ENCODE results near the gene ARHGAP10.

The ARHGAP10 gene

GRCh38 chr4:148004228-148004857 is 272.5 kb downstream of the ARHGAP10 start:
- no peak for DNase-seq

DNA sequence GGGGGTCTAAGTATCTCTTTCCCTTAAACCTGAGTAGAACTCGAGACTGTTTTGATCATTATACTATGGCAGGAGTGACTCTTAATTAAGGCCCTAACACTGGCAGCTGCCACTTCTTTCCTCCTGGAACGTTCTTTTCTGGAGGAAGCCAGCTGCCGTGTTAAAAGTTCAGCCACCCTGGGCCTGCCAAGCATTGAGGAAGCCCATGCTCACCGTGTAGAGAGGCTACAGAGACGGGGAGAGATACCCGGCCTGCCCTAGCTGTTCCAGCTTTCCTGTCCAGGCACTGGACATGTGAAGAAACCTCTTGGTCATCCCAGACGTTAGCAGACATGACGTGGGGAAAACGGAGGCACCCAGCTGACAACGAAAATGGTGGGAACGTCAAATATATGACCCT is 274.1 kb downstream of the ARHGAP10 start:
- DNase-seq: no peak

DNA sequence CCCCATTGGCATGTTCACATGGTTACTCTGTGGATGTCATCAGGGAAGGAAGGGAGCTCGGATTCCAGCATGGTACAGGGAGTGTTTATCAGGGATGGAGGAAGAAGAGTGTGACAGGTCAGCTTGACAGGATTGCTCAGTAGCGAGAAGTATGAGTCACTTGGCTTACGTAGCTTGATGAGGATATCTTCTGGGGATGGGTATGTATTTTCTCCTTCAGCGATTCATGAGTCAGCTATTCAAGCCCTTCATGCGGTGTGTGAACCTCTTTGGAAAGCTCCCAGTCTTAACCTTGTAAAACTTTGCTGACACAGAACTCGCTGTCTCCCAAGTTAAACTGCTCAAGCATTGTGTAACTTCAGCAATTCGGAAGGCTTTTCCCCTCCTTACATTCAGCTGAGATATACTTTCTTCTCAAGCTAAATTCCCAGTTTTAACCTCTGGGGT is 275.4 kb downstream of the ARHGAP10 start:
- DNase-seq: no peak

GRCh38 chr4:148007792-148008191 is 275.9 kb downstream of the ARHGAP10 start:
- DNase-seq: no peak

DNA sequence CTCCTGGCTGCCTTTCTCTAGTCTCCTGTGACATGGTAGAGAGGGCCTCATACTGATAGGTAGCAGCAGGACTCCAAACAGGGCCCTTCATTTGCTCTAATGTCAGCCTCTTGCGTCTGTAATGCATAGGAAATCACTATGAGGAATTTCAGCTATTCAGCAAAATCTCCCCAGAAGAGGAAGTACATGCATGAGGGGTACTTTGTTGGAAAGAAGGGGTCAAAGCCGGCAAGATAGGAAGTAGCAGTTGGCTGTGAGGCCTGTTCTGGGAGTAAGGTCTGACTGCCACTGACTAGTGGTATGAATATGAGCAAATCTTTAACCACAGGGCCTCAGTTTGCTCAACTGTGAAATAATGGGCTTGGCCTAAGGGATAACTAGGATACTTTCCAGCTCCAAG is 283.2 kb downstream of the ARHGAP10 start:
- no peak for DNase-seq

DNA sequence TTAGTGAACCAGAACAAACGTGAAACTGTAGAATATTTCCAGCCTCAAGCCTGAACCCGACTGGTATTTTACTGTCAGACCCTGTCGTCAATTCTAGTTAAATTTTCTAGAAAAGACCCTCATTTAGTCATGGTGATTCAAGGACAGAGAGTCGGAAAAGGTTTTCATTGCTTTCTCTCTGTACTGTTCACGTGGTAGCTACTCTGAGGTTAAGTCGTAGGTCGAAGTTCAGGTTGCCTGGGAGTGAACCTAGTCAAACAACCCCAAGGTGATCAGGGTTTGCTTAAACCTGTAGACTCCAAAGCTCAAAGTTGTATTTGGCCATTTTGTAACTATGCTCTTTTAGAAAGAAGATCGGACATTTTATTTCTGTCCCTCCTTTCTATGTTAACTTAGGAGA is 283.6 kb downstream of the ARHGAP10 start:
- DNase-seq: no peak

- DNase-seq: no peak
Measured at GRCh38 chr4:148016063-148016637, 284.3 kb downstream of the ARHGAP10 start.

DNA sequence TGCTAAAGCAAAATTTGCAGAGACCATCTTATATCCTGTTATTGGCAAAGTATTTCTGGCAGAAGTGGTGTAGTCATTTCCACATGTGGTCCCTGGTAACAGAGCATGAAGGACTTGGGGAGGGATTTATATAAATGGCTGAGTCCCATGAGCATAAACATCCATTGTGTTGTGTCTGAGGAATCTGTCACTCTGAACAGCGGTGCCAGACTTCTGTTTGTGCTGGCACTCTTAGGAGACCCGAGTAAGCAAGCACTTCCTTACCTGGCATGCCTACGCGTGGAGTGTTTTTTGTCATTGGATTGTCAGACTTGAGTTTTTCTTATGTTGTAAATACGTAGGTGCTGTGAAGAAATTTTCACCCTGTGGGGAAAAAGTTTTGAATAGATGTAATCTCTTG is 285.9 kb downstream of the ARHGAP10 start:
- DNase-seq: no peak

DNA sequence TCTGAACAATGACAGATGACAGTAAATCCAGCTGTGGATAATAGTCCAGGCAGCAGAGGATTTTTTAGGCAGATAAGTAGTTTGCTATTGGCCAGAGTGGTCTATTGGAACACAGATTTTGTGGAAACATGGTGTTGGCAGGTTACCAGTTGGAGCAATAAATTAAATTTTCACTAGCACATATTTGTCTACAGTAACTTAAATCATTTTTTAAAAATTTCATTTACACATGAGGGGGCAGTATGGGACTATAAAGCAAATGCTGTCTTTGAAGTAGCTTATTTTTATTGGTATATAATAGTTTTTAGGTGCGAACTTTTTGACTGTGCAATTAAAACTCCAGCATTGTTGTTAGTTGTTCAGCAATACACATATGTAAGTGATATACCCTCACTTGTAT is 289.8 kb downstream of the ARHGAP10 start:
- no peak for DNase-seq

DNA sequence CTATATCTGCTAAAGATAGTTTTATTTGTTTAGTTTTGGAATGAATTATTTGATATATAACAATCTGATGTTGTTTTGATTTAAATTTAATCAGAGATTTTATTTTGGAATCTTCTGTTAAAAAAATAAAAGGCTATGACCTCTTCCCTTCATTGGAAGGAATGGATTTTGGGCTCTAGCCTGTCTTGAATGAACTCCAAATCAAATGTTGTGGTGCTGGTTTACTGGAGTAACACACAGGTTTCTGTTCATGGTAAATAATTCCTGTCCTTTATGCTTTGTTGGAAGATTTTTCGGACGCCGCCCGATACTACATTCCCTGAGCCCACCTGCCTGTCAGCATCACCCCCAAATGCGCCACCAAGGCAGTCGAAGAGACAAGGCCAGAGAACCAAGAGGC is 291.1 kb downstream of the ARHGAP10 start:
- no peak for DNase-seq

DNA sequence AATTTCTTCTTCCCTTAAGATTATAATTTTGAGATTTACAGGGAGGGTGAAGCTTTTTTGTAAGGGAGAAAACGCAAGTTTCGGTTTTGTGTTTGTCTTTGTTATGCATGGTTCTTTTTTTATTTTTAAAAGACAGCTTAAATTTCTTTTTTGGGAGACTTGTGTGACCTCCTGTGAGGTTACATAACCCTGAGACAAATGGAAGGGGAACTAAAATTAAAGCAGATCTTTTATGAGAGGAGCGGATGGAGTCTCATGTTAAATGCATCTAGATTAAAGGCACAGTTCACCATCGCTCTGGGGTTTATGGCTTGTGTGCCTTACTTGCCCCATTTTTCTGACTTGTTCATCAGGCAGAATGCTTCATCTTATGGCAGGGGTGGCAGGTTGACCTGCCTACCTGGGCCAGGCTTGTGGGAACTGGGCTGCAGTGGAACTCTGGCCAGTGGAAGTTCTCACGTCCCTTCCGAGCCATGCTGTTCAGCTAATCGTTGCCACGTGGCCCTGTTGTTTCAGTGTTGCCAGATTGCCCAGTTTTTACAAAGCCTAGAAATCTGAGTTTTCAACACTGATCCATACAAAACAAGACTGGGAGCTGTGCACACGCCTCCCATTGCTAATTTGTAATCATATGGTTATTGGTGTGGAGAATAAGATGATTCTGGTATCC is 291.8 kb downstream of the ARHGAP10 start:
- no peak for DNase-seq

DNA sequence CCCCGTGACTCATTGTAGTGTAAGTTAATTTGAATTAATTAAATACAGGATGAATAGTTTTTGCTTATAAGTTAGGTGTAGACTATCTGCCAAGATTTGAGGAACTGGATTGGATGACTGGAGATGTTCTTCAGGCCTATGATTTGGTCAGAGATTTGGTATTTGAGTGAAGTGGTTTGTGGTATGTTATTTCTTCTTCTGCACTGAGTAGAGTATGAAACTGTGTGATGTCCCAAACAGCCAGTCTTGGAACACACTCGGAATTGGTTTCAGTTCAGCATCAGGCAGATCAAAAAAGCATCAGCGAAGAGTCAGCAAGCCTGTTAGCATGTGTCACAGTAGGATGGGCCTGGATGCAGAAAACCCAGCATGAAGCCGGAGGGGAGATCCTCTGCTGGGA is 294.1 kb downstream of the ARHGAP10 start:
- DNase-seq: no peak

GRCh38 chr4:148027201-148027600 is 295.3 kb downstream of the ARHGAP10 start:
- no peak for DNase-seq

- DNase-seq: no peak
Measured at GRCh38 chr4:148029781-148030180, 297.9 kb downstream of the ARHGAP10 start.

GRCh38 chr4:148030193-148030873 is 298.4 kb downstream of the ARHGAP10 start:
- no peak for DNase-seq

DNA sequence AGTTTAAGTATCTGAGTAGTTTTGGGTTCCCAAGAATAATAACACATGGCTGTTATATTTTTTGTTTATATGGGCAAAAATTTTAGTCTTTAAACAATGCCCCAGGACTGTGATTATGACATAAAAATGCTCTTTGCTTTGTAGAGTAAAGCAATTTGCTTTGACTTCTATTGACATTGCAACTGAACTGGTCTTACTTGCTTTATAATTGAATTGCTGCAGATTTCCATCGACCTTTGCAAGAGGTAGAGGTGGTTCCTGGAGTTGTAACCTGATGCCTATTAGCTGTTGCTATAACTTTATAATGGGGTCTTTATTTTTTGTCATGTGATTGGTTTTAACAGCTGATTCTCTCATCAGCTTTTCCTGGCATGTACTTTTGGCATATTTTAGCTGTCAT is 302.9 kb downstream of the ARHGAP10 start:
- no peak for DNase-seq

DNA sequence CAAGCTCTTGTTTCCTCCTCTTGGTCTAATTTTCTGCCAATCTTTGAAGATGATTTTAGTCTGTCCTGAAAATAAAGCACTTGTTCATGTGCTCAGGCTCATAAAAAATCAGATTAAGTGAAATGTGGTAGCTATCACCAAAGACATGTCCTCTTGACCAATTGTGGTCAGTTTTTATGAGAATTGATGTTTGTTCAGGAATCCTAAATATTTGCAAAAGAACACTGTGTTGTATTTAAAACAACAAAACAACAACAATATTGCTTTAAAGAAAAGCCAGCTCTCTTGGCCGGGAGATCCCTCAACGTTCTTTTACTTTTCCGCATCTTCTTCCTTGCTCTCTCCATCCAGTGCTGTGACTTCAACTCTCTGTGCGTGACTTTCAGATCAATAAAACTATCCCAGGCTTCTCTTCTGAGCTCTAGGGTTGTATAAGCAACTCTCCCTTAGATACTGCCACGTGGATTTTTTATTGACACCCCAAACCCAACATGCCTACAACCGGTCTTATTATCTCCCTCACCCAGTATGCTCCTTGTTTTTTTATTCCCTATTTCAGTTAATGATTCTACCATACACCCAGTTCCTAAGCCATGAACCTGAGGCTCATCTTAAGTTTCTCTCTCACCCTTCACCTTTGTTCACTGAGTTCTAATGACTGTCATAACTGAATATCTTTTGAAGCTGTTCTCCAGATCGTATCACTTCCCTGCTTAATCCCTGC is 309.9 kb downstream of the ARHGAP10 start:
- DNase-seq: no peak

- DNase-seq: no peak
Measured at GRCh38 chr4:148044089-148044911, 312.4 kb downstream of the ARHGAP10 start.

DNA sequence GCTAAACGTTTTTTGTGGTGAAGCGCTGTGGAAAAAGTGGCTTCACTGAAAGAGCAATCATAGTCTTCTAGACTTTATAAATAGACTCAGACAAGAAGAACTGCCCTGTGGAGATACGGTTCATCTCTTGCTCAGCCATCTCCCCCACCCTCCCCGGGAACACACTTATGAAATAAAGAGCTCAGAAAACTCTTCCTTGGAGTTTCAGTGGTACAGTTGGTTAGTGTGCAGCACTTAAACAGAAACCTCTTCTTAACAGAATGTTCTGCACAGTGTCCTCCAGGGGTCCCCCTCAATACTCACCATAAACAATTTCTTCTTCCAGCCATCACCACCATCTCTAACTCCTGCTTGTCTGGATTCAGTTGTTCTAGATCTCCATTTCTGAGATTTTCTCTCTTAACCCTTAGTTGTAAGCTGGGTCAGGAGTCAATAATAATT is 313.0 kb downstream of the ARHGAP10 start:
- no peak for DNase-seq

DNA sequence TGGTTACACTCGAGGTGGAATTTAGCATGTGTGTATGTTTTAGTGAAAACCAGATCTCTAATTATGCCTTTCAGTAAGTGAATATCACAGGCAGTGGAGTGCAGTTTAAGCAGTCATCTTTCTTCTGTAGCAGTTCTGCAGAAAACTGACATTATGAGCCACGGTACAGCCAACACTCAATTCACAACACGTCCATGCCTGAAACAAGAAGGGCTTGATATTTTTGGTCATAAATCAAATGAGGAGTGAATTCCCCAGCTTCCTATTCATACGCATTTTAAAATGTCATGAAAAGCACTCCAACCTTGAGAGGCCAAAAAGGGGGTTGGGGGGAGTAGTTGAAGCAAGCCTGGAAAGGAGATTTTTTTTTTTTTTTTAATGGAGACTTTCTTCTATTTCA is 316.7 kb downstream of the ARHGAP10 start:
- no peak for DNase-seq

DNA sequence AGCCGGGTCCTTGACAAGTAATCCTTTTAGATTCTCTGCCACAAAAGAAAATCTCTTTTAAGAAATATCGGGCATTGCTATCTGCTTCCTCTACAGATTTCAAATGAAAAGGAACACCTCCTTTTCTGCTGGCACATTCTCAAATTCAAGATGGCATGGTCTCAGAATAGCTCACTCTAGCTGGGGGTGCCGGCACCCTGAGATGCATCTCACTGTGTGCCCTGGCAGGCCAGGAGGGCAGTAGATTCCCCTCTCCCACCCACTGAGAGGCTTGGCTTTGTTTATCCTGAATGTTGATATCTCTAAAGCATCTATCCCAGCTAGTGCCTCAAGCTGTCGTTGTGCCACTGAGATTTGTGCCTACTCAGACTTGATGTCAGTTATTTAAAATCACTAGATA is 319.5 kb downstream of the ARHGAP10 start:
- no peak for DNase-seq

- DNase-seq: no peak
Measured at GRCh38 chr4:148052448-148052847, 320.6 kb downstream of the ARHGAP10 start.
